Measurements from ENCODE around the gene PML. TPM values are rescaled to one million over a fixed set of nuclear protein-coding genes. Genes with fewer than 3 reads are reported as not detected.
A peak's percentile ranks its signal among the peaks of the same experiment; 100 is the strongest.

PML gene
- total RNA-seq, 1 experiment from 2014 or later: 33.4 TPM

DNA sequence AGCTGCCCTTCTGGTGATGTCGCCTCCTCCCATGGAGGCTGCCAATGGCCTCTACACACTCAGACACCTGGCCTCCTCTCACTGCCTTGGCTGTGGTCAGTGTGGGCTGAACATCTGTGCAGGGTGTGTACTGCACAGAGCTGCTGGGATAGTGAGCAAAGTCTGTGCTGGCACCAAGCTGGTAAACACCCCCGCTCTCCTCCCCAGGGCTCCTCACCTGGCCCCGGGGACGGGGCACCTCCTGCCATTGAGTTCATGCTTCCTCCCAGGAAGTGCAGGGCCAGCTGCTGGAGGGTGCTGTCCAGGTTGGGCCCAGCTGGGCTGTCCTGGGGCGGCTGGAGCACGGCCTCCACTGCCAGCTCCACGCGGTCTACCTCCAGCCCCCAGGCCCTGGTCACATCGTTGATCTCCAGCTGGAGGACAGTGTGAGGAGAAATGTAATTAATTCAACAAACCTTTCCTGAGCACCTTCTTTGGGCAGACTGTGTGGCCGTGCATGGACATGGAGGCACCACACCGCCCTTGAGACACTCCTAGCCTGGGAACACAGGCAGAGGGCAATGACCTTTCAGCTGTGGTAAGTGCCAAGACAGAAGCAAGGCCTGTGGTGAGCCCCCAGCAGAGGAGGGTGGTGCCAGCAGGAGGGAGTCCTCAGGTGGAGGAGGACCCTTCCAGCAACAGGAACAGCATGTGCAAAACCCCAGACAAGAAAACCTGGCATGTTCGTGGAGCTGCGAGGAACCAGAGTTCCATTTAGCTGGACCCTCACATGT is 9.2 kb upstream of the PML start:
- intact Hi-C loops (cut with micrococcal nuclease): no loop called here
- TF ChIP-seq CTCF (IDR thresholded peaks at IDR 0.05; ENCODE audit: unreplicated experiment): no peak
- POLR2A ChIA-PET: interaction anchor here (0.6 to 7.9 kb wide), 10 partner anchors 9 to 1757 kb away, joined by 3 to 141 read pairs (median 4); partner anchors contain the start of genes PML, SIN3A and STOML1
- DNase-seq (ENCODE audit: unreplicated experiment): peak; percentile 69
- peak overlapping the region; percentile 94 for H3K27ac Mint-ChIP-seq (ENCODE audit: low read depth, unreplicated experiment)
- peaks cover 9% of the 10 kb centered on the region for H3K36me3 Mint-ChIP-seq (ENCODE audit: insufficient read depth, unreplicated experiment)
- no TSS peak for BruUV-seq (replicated peaks)
- H3K4me1 Mint-ChIP-seq (ENCODE audit: insufficient read depth, unreplicated experiment): peaks cover 82% of the 10 kb centered on the region
- peak overlapping the region; percentile 59 for H3K4me3 Mint-ChIP-seq (ENCODE audit: unreplicated experiment)
- CTCF ChIA-PET: interaction anchor here (0.6 to 3.4 kb wide), 8 partner anchors 10 to 1655 kb away, joined by 3 to 16 read pairs (median 3); partner anchors contain the start of gene PML
- H3K27me3 Mint-ChIP-seq (ENCODE audit: insufficient read depth, unreplicated experiment): no peaks in the 10 kb centered on the region
- H3K9me3 Mint-ChIP-seq (ENCODE audit: unreplicated experiment): no peaks in the 10 kb centered on the region

- Mint-ChIP-seq H3K27me3 (ENCODE audit: insufficient read depth, unreplicated experiment) (no peaks in the 10 kb centered on the region), H3K4me1 (ENCODE audit: insufficient read depth, unreplicated experiment) (peaks cover 88% of the 10 kb centered on the region), H3K36me3 (ENCODE audit: insufficient read depth, unreplicated experiment) (peaks cover 9% of the 10 kb centered on the region), H3K27ac (ENCODE audit: low read depth, unreplicated experiment) (peak overlapping the region; percentile 94), H3K4me3 (ENCODE audit: unreplicated experiment) (peak overlapping the region; percentile 59), H3K9me3 (ENCODE audit: unreplicated experiment) (no peaks in the 10 kb centered on the region)
- ChIA-PET CTCF (interaction anchor here (0.6 to 3.4 kb wide), 5 partner anchors 9 to 1186 kb away, joined by 3 to 16 read pairs (median 3); partner anchors contain the start of gene PML), POLR2A (interaction anchor here (0.6 to 7.9 kb wide), 3 partner anchors 8 to 1758 kb away, joined by 3 to 141 read pairs (median 4); partner anchors contain the start of genes PML, SIN3A and STOML1)
- intact Hi-C loops (cut with micrococcal nuclease): no loop called here
- TF ChIP-seq CTCF (IDR thresholded peaks at IDR 0.05; ENCODE audit: unreplicated experiment): no peak
- DNase-seq (ENCODE audit: unreplicated experiment): no peak
- BruUV-seq (replicated peaks): no TSS peak
Observed at GRCh38 chr15:73986055-73986775, 8.3 kb upstream of the PML start.

DNA sequence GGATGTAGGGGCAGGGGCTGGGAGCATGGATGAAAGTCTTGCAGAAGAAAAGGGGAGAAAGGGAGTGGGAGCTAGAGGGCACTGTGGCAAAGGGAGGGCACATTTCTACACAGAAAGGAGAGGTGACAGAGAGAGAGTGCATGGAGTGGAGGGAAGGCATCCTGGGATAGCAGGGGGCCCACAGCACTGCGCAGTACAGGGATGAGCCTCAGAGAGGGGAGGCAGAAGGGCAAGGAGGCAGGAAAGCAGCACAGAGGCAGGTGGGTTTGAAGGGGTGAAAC is 7.8 kb upstream of the PML start:
- no TSS peak for BruUV-seq (replicated peaks)
- TF ChIP-seq CTCF (IDR thresholded peaks at IDR 0.05; ENCODE audit: unreplicated experiment): peak; percentile 5
- Mint-ChIP-seq H3K9me3 (ENCODE audit: unreplicated experiment) (no peaks in the 10 kb centered on the region), H3K36me3 (ENCODE audit: insufficient read depth, unreplicated experiment) (peaks cover 9% of the 10 kb centered on the region), H3K4me1 (ENCODE audit: insufficient read depth, unreplicated experiment) (peaks cover 83% of the 10 kb centered on the region), H3K27me3 (ENCODE audit: insufficient read depth, unreplicated experiment) (no peaks in the 10 kb centered on the region), H3K27ac (ENCODE audit: low read depth, unreplicated experiment) (peak overlapping the region; percentile 94), H3K4me3 (ENCODE audit: unreplicated experiment) (peak overlapping the region; percentile 59)
- intact Hi-C loops (cut with micrococcal nuclease): no loop called here
- POLR2A ChIA-PET: interaction anchor here (7.9 kb wide), 1 partner anchor 7 kb away, joined by 141 read pairs; the partner anchor contains the start of genes PML and STOML1
- CTCF ChIA-PET: interaction anchor here (3.4 kb wide), 1 partner anchor 8 kb away, joined by 16 read pairs; the partner anchor contains the start of gene PML
- DNase-seq (ENCODE audit: unreplicated experiment): no peak

DNA sequence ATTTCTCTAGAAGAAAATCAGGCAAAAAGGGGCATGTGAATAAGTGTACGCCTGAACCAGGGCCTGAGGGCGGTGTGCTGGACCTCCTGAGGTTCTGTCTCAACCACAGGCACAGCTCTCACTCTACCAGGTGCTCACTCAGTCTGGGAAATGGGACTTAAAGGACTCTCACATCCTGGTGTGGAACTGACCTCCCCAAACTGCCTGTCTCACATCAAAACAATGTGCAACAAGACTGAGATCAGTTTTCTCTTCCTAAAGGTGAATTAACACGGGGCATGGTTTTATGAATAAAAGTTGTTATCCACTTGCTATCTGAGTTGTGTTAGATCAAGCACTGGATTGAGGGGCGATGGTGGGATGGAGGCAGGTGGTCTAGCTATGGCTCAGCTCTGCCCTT is 7.3 kb upstream of the PML start:
- TF ChIP-seq CTCF (IDR thresholded peaks at IDR 0.05; ENCODE audit: unreplicated experiment): no peak
- Mint-ChIP-seq H3K9me3 (ENCODE audit: unreplicated experiment) (no peaks in the 10 kb centered on the region), H3K36me3 (ENCODE audit: insufficient read depth, unreplicated experiment) (peaks cover 9% of the 10 kb centered on the region), H3K4me1 (ENCODE audit: insufficient read depth, unreplicated experiment) (peaks cover 78% of the 10 kb centered on the region), H3K4me3 (ENCODE audit: unreplicated experiment) (no peak overlapping the region), H3K27me3 (ENCODE audit: insufficient read depth, unreplicated experiment) (no peaks in the 10 kb centered on the region), H3K27ac (ENCODE audit: low read depth, unreplicated experiment) (peak overlapping the region; percentile 94)
- DNase-seq (ENCODE audit: unreplicated experiment): no peak
- POLR2A ChIA-PET: interaction anchor here (0.7 to 7.9 kb wide), 4 partner anchors 7 to 355 kb away, joined by 3 to 141 read pairs (median 3); partner anchors contain the start of genes PML and STOML1
- BruUV-seq (replicated peaks): no TSS peak
- CTCF ChIA-PET: interaction anchor here (3.4 kb wide), 1 partner anchor 8 kb away, joined by 16 read pairs; the partner anchor contains the start of gene PML
- intact Hi-C loops (cut with micrococcal nuclease): no loop called here
